Calu3 (cell line): ENCODE data around the gene GPR176. TPM values are rescaled to one million over a fixed set of nuclear protein-coding genes. Genes with fewer than 3 reads are reported as not detected.

Experiments used
- BruUV-seq: library from RNA; stranded (reverse); fragments of 400-500 nt; replicated peaks from 2 replicates; lab custom pipeline; 2021; lab: Mats Ljungman, UMichigan
- CTCF ChIA-PET: fragments of 300-600 bp; sonication (Branson Sonifier 250); formaldehyde crosslinking; loops from one replicate; lab custom pipeline; 2022; ENCODE audit warnings: antibody characterized with exemption; lab: Charles Lee
- DNase-seq: peaks from one replicate; pipeline ENCODE4 v3.0.0; 2022
- H3K27ac Mint-ChIP-seq: one replicate; pipeline ENCODE4 v1.8.0; 2022; ENCODE audit warnings: mixed read lengths; ENCODE audit not compliant: unreplicated experiment
- H3K27me3 Mint-ChIP-seq: one replicate; pipeline ENCODE4 v1.8.0; 2022; ENCODE audit warnings: mixed read lengths; ENCODE audit not compliant: unreplicated experiment
- H3K36me3 Mint-ChIP-seq: one replicate; pipeline ENCODE4 v1.8.0; 2022; ENCODE audit warnings: mild to moderate bottlenecking, moderate library complexity, mixed read lengths; ENCODE audit not compliant: insufficient read depth, unreplicated experiment
- H3K4me1 Mint-ChIP-seq: one replicate; pipeline ENCODE4 v1.8.0; 2022; ENCODE audit warnings: mild to moderate bottlenecking, low read depth, mixed read lengths; ENCODE audit not compliant: unreplicated experiment
- H3K4me3 Mint-ChIP-seq: one replicate; pipeline ENCODE4 v1.8.0; 2022; ENCODE audit warnings: mild to moderate bottlenecking, low read depth, moderate library complexity, mixed read lengths; ENCODE audit not compliant: unreplicated experiment
- H3K9me3 Mint-ChIP-seq: one replicate; pipeline ENCODE4 v1.8.0; 2022; ENCODE audit warnings: low read depth, mixed read lengths; ENCODE audit not compliant: unreplicated experiment
- intact Hi-C: fragments of 100-400 bp; cut with micrococcal nuclease; formaldehyde crosslinking; loops from one replicate; pipeline ENCODE4 v1.10.0; 2022; ENCODE audit not compliant: unreplicated experiment
- total RNA-seq: library from RNA; stranded (reverse); gene quantifications from 2 replicates; pipeline ENCODE4 v1.2.3, GENCODE V29; 2022
- TF ChIP-seq, protein P1 (sequence below): fragments of 200-600 bp; IDR thresholded peaks from one replicate; pipeline ENCODE4 v1.8.0; 2022; ENCODE audit warnings: antibody characterized with exemption; ENCODE audit not compliant: unreplicated experiment

The GPR176 gene
- total RNA-seq, 1 experiment from 2014 or later, result 10.2 TPM

DNA sequence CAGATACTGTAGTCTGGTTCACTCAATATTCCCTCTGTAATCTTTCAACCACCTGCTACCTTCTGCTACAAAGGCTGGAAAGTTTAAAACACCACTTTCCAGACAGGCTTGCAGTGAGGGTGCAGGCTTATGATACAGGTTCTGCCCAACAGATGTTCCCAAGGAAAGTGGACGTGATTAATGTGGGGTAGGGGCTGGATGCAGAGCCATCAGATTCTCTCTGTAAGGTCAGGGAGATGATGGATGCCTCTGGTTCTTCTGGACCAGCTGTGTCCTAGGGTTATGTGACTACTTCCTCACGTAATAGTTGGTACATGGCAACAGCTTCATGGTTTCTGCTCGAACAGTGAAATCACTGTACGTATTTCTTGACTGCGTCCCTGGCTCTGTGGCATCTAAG, 11.1 kb downstream of the GPR176 start:
- Mint-ChIP-seq H3K27me3 (no peaks in the 10 kb centered on the region), H3K4me3 (no peak overlapping the region), H3K4me1 (no peaks in the 10 kb centered on the region), H3K27ac (no peak overlapping the region), H3K9me3 (no peaks in the 10 kb centered on the region), H3K36me3 (no peaks in the 10 kb centered on the region)
- DNase-seq, result no peak
- CTCF ChIA-PET, result interaction anchor here (1.6 kb wide), 1 partner anchor 21 kb away, joined by 3 read pairs; no protein-coding TSS in a partner anchor
- TF ChIP-seq, protein P1, sequence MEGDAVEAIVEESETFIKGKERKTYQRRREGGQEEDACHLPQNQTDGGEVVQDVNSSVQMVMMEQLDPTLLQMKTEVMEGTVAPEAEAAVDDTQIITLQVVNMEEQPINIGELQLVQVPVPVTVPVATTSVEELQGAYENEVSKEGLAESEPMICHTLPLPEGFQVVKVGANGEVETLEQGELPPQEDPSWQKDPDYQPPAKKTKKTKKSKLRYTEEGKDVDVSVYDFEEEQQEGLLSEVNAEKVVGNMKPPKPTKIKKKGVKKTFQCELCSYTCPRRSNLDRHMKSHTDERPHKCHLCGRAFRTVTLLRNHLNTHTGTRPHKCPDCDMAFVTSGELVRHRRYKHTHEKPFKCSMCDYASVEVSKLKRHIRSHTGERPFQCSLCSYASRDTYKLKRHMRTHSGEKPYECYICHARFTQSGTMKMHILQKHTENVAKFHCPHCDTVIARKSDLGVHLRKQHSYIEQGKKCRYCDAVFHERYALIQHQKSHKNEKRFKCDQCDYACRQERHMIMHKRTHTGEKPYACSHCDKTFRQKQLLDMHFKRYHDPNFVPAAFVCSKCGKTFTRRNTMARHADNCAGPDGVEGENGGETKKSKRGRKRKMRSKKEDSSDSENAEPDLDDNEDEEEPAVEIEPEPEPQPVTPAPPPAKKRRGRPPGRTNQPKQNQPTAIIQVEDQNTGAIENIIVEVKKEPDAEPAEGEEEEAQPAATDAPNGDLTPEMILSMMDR, result no peak
- intact Hi-C loops, result no loop called here
- BruUV-seq, result no TSS peak

DNA sequence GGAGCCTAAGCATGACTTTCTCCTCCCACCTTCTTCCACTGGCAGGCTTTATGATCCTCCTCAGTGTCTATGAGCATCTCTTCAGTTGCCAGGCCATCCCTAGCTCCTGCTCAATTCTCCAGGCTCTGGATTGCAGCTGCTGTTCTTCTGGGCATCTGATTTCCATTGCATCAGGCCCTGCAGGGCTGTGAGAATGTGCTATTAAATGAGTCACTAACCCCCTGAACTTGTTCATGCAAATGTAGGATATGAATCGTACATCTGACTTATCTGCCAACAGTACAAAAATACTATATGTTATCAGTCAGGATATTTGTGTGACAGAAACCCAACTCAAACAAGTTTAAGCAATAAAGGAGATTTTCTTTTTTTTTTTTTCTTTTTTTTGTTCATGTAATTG, 11.9 kb downstream of the GPR176 start:
- Mint-ChIP-seq H3K27me3 (no peaks in the 10 kb centered on the region), H3K36me3 (no peaks in the 10 kb centered on the region), H3K9me3 (no peaks in the 10 kb centered on the region), H3K27ac (no peak overlapping the region), H3K4me1 (no peaks in the 10 kb centered on the region), H3K4me3 (no peak overlapping the region)
- intact Hi-C loops, result no loop called here
- no TSS peak for BruUV-seq
- TF ChIP-seq, protein P1, result no peak
- CTCF ChIA-PET, result interaction anchor here (1.6 kb wide), 1 partner anchor 20 kb away, joined by 3 read pairs; no protein-coding TSS in a partner anchor
- no peak for DNase-seq

DNA sequence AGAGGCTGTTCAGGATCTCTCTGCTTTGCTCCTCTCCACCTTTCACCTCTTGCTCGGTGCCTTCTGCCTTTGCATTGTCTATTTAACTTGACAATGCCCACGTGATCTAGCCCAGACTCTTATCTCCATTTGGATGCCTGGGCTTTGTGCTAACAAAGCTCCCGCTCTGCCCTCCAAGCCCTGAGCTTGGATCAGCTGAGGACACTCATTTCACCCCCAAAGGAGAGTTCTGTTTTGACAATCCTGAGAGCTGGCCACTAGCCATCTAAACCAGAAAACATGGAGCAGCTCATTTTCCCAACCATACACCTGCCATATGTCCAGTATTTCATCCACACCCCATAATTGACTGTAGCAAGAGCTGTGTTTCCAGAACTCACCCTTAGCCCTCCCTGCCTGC, 12.8 kb downstream of the GPR176 start:
- Mint-ChIP-seq H3K9me3 (no peaks in the 10 kb centered on the region), H3K36me3 (no peaks in the 10 kb centered on the region), H3K4me1 (no peaks in the 10 kb centered on the region), H3K4me3 (no peak overlapping the region), H3K27me3 (no peaks in the 10 kb centered on the region), H3K27ac (no peak overlapping the region)
- no peak for DNase-seq
- no TSS peak for BruUV-seq
- intact Hi-C loops, result no loop called here
- CTCF ChIA-PET, result interaction anchor here (0.6 kb wide), 1 partner anchor 10 kb away, joined by 6 read pairs; no protein-coding TSS in a partner anchor
- TF ChIP-seq, protein P1, result no peak

DNA sequence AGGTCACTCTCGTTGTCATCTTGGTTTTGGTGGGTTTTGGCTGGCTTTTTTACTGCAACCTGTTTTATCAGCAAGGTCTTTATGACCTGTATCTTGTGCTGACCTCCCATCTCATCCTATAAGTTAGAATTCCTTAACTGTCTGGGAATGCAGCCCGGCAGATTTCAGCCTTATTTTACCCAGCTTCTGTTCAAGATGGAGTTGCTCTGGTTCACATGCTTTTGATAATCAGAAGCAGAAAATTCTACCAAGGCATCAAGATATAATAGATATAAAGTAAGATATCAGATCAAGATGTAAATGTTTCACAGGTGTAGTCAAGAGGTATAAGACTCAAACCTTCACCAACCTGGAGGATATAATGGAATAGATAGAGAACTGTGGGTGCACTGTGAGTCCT, 16.0 kb downstream of the GPR176 start:
- intact Hi-C loops, result no loop called here

More for the DNA sequence above, 16.0 kb downstream of the GPR176 start:
- CTCF ChIA-PET, result no interaction called here
- Mint-ChIP-seq H3K27ac (no peak overlapping the region), H3K9me3 (no peaks in the 10 kb centered on the region), H3K4me3 (no peak overlapping the region), H3K4me1 (no peaks in the 10 kb centered on the region), H3K27me3 (no peaks in the 10 kb centered on the region), H3K36me3 (no peaks in the 10 kb centered on the region)
- TF ChIP-seq, protein P1, result no peak
- no TSS peak for BruUV-seq
- DNase-seq, result no peak
